SK-N-SH (cell line): ENCODE data around the gene CALD1. TPM values are rescaled to one million over a fixed set of nuclear protein-coding genes. Genes with fewer than 3 reads are reported as not detected.

Experiments
- CTCF ChIA-PET: fragments of 300-600, 350-600 bp; formaldehyde crosslinking; extraction: SDS; loops from one replicate; lab custom pipeline; 2021; lab: Yijun Ruan, JAX
- POLR2A ChIA-PET: fragments of 350-600 bp; sonication (Branson Sonifier 250); formaldehyde crosslinking; extraction: SDS; loops from one replicate; lab custom pipeline; 2020; ENCODE audit warnings: antibody characterized with exemption, inconsistent platforms; lab: Yijun Ruan, JAX
- DNase-seq: peaks from one replicate; pipeline ENCODE4 v3.0.0; 2012
- H2AFZ ChIP-seq: fragments of 200-600 bp; sonication (generic); 2 replicates; pipeline ENCODE4 v1.8.1; 2016; ENCODE audit warnings: antibody characterized with exemption, mild to moderate bottlenecking, low read depth
- H3F3A ChIP-seq: fragments of 200-600 bp; sonication (generic); replicated peaks from 2 replicates; pipeline ENCODE3; 2016; ENCODE audit warnings: antibody characterized with exemption, mild to moderate bottlenecking; ENCODE audit not compliant: insufficient read depth
- H3K27ac ChIP-seq, 2 experiments: fragments of 200-500 bp in 1 of 2; fragments of 200-600 bp in 1 of 2; sonication (Bioruptor generic) in 1 of 2; sonication (generic), shearing (Covaris generic) in 1 of 2; 2 replicates each; pipeline versions ENCODE4 v1.5.1 to v1.6.1; 2014 to 2016; ENCODE audit warnings: low read depth in 2 of 2, inconsistent platforms in 1 of 2, low read length in 1 of 2, mild to moderate bottlenecking in 1 of 2, mixed read lengths in 1 of 2
- H3K27me3 ChIP-seq: fragments of 200-600 bp; sonication (generic), shearing (Covaris generic); 2 replicates; pipeline ENCODE4 v1.6.1; 2016; ENCODE audit warnings: mixed run types; ENCODE audit not compliant: insufficient read depth
- H3K36me3 ChIP-seq, 2 experiments: fragments of 200-500 bp in 1 of 2; fragments of 200-600 bp in 1 of 2; sonication (Bioruptor generic) in 1 of 2; sonication (generic) in 1 of 2; replicated peaks in 1 of 2; 2 replicates each; pipeline versions ENCODE3 to v1.5.1; 2014 to 2016; ENCODE audit warnings: low read length in 1 of 2, mild to moderate bottlenecking in 1 of 2; ENCODE audit not compliant: insufficient read depth in 2 of 2, control insufficient read depth in 1 of 2
- H3K4me1 ChIP-seq, 2 experiments: fragments of 200-500 bp in 1 of 2; fragments of 200-600 bp in 1 of 2; sonication (Bioruptor generic) in 1 of 2; sonication (generic), shearing (Covaris generic) in 1 of 2; 2 replicates each; pipeline versions ENCODE4 v1.5.1 to v1.6.1; 2014 to 2016; ENCODE audit warnings: low read depth in 1 of 2, low read length in 1 of 2, mixed run types in 1 of 2; ENCODE audit not compliant: insufficient read depth in 2 of 2, control insufficient read depth in 1 of 2
- H3K4me2 ChIP-seq: fragments of 200-600 bp; sonication (generic), shearing (Covaris generic); 2 replicates; pipeline ENCODE4 v1.6.1; 2017; ENCODE audit warnings: mixed run types
- H3K4me3 ChIP-seq, 2 experiments: fragments of 200-500 bp in 1 of 2; fragments of 200-600 bp in 1 of 2; sonication (Bioruptor generic) in 1 of 2; sonication (generic), shearing (Covaris generic) in 1 of 2; 2 replicates each; pipeline versions ENCODE4 v1.5.1 to v1.8.1; 2014 to 2016; ENCODE audit warnings: low read depth in 2 of 2, inconsistent platforms in 1 of 2, low read length in 1 of 2, mild to moderate bottlenecking in 1 of 2, mixed read lengths in 1 of 2, moderate library complexity in 1 of 2
- H3K79me2 ChIP-seq: fragments of 200-600 bp; sonication (generic); 2 replicates; pipeline ENCODE4 v1.8.1; 2017; ENCODE audit warnings: mild to moderate bottlenecking; ENCODE audit not compliant: insufficient read depth
- H3K9ac ChIP-seq: fragments of 200-600 bp; sonication (generic); 2 replicates; pipeline ENCODE4 v1.6.1; 2017; ENCODE audit warnings: mixed run types
- H3K9me2 ChIP-seq: fragments of 200-600 bp; sonication (generic); 2 replicates; pipeline ENCODE4 v1.6.1; 2017; ENCODE audit warnings: mixed run types
- H3K9me3 ChIP-seq: fragments of 200-600 bp; sonication (generic); 2 replicates; pipeline ENCODE4 v1.6.1; 2017; ENCODE audit warnings: mixed run types, mild to moderate bottlenecking, moderate library complexity
- H4K20me1 ChIP-seq: fragments of 200-600 bp; sonication (generic); 2 replicates; pipeline ENCODE4 v1.6.1; 2017; ENCODE audit warnings: mild to moderate bottlenecking, mixed run types; ENCODE audit not compliant: insufficient read depth
- GATA2 ChIP-seq: sonication (generic); formaldehyde crosslinking; IDR thresholded peaks from 2 replicates; pipeline ENCODE4 v1.5.0; 2020; ENCODE audit warnings: mild to moderate bottlenecking, missing genetic modification reagents
- TCF12 ChIP-seq: IDR thresholded peaks from 2 replicates; pipeline ENCODE4 v1.4.0; 2012
- polyA plus RNA-seq, 3 experiments: library from polyadenylated mRNA; depleted of rRNA; stranded (reverse); fragments of >200 nt; gene quantifications; 2 replicates each; pipeline ENCODE4 v1.2.3, GENCODE V29; 2012
- small RNA-seq, 7 experiments: library from RNA; depleted of rRNA; stranded (forward); fragments of <200 nt; gene quantifications; one replicate each; pipeline ENCODE3, GENCODE V24; 2012

CALD1 gene
- polyA plus RNA-seq, 1 of the 3 experiments (the other 2 are of a cell fraction), result 299 TPM

GRCh38 chr7:135012229-135012628, 232.8 kb downstream of the CALD1 start:
- no peaks in the 10 kb centered on the region for H3K27me3 ChIP-seq
- no peaks in the 10 kb centered on the region for H3K79me2 ChIP-seq
- 0 out of 2 replicates have a peak, but pooled peaks cover 4% of the 10 kb centered on the region for H3K9me2 ChIP-seq
- DNase-seq, result no peak
- no peak overlapping the region for H2AFZ ChIP-seq
- H3K36me3 ChIP-seq, result no peaks in the 10 kb centered on the region
- H3K27ac ChIP-seq, result no peak overlapping the region
- TF ChIP-seq GATA2, result no peak
- no peak for TF ChIP-seq TCF12
- H3K9me3 ChIP-seq, result 0 out of 2 replicates have a peak, but pooled peaks cover 2% of the 10 kb centered on the region
- H3F3A ChIP-seq, result no peaks in the 10 kb centered on the region
- H3K4me2 ChIP-seq, result no peak overlapping the region
- H3K9ac ChIP-seq, result no peak overlapping the region
- H4K20me1 ChIP-seq, result no peaks in the 10 kb centered on the region
- CTCF ChIA-PET, result interaction anchor here (1.4 kb wide), 1 partner anchor 11 kb away, joined by 3 read pairs; no protein-coding TSS in a partner anchor
- H3K4me1 ChIP-seq, result no peaks in the 10 kb centered on the region
- no peak overlapping the region for H3K4me3 ChIP-seq
- POLR2A ChIA-PET, result no interaction called here

Small RNA genes lying within 50 kb of the gene (small RNA-seq; reads per million reads assigned to genes)
- gene TUBB3P2, result 0 to 0.19 (median 0) reads per million in 7 experiments

Other genes with a start within 250 kb of the CALD1 start
- not detected in 2 replicates for gene AKR1B15, start 230.5 kb upstream of the CALD1 start, polyA plus RNA-seq (2012; rRNA removed)
- gene BPGM, start 132.8 kb upstream of the CALD1 start, polyA plus RNA-seq (2012; rRNA removed), result 12.4 and 17.4 TPM in 2 replicates
- gene AGBL3, start 206.9 kb downstream of the CALD1 start, polyA plus RNA-seq (2012; rRNA removed), result 0.35 and 0.91 TPM in 2 replicates